Liver (tissue), 9 donors: ENCODE data around the gene PLXNA3. TPM values are rescaled to one million over a fixed set of nuclear protein-coding genes. Genes with fewer than 3 reads are reported as not detected.

Experiments
- DNase-seq: peaks from one replicate; pipeline ENCODE4 v3.0.0-alpha.2; 2017; ENCODE audit warnings: low spot score
- H3K27ac ChIP-seq, 2 donors: one replicate each; pipeline ENCODE4 v1.7.0; 2013; ENCODE audit warnings: inconsistent platforms in 2 of 2, low read length in 2 of 2, control low read depth in 1 of 2, low read depth in 1 of 2, mild to moderate bottlenecking in 1 of 2
- H3K27me3 ChIP-seq, 4 donors: one replicate each; pipeline versions ENCODE4 v1.6.1 to v1.7.0; 2013; ENCODE audit warnings: low read length in 3 of 4, inconsistent platforms in 1 of 4, mild to moderate bottlenecking in 1 of 4, moderate library complexity in 1 of 4; ENCODE audit not compliant: control insufficient read depth in 4 of 4, insufficient read depth in 4 of 4
- H3K36me3 ChIP-seq, 4 donors: one replicate each; pipeline versions ENCODE4 v1.6.1 to v1.7.0; 2013; ENCODE audit warnings: low read length in 3 of 4, mild to moderate bottlenecking in 3 of 4, low read depth in 1 of 4, moderate library complexity in 1 of 4; ENCODE audit not compliant: control insufficient read depth in 4 of 4, insufficient read depth in 3 of 4
- H3K4me1 ChIP-seq, 4 donors: one replicate each; pipeline versions ENCODE4 v1.6.1 to v1.7.0; 2013; ENCODE audit warnings: low read length in 3 of 4, mild to moderate bottlenecking in 3 of 4, moderate library complexity in 1 of 4; ENCODE audit not compliant: control insufficient read depth in 4 of 4, insufficient read depth in 4 of 4
- H3K4me3 ChIP-seq, 3 donors: one replicate each; pipeline versions ENCODE4 v1.6.1 to v1.7.0; 2013; ENCODE audit warnings: low read length in 3 of 3, control low read depth in 1 of 3, low read depth in 1 of 3, mild to moderate bottlenecking in 1 of 3
- H3K9ac ChIP-seq, 2 donors: one replicate each; pipeline ENCODE4 v1.7.0; 2013; ENCODE audit warnings: low read length in 2 of 2, mild to moderate bottlenecking in 2 of 2, moderate library complexity in 2 of 2, control low read depth in 1 of 2, low read depth in 1 of 2
- H3K9me3 ChIP-seq, 4 donors: one replicate each; pipeline versions ENCODE4 v1.6.1 to v1.7.0; 2013; ENCODE audit warnings: low read length in 3 of 4; ENCODE audit not compliant: control insufficient read depth in 4 of 4
- CTCF ChIP-seq: fragments of 150-350 bp; IDR thresholded peaks from 2 replicates; pipeline ENCODE4 v1.5.1; 2017; ENCODE audit warnings: improper control_type of control experiment, low read depth, low read length; ENCODE audit not compliant: missing input control
- EGR1 ChIP-seq, 2 donors: IDR thresholded peaks; 2 replicates each; pipeline ENCODE4 v1.6.1; 2016 to 2018; ENCODE audit warnings: antibody characterized with exemption in 2 of 2, low read depth in 2 of 2
- FOXA1 ChIP-seq: IDR thresholded peaks from 2 replicates; pipeline ENCODE4 v1.6.1; 2016; ENCODE audit warnings: antibody characterized with exemption
- FOXA2 ChIP-seq: IDR thresholded peaks from 2 replicates; pipeline ENCODE4 v1.6.1; 2016; ENCODE audit warnings: antibody characterized with exemption
- GABPA ChIP-seq, 2 donors: IDR thresholded peaks in 1 of 2; conservative IDR thresholded peaks in 1 of 2; 2 replicates each; pipeline ENCODE4 v1.6.1; 2016; ENCODE audit warnings: antibody characterized with exemption in 2 of 2, mild to moderate bottlenecking in 1 of 2, moderate library complexity in 1 of 2
- HNF4A ChIP-seq, 2 donors: conservative IDR thresholded peaks; 2 replicates each; pipeline ENCODE4 v1.6.1; 2016; ENCODE audit warnings: antibody characterized with exemption in 2 of 2, mild to moderate bottlenecking in 2 of 2
- HNF4G ChIP-seq: IDR thresholded peaks from 2 replicates; pipeline ENCODE4 v1.6.1; 2016; ENCODE audit warnings: antibody characterized with exemption
- JUND ChIP-seq, 2 donors: IDR thresholded peaks; 2 replicates each; pipeline ENCODE4 v1.6.1; 2016; ENCODE audit warnings: antibody characterized with exemption in 2 of 2
- MAX ChIP-seq: IDR thresholded peaks from 2 replicates; pipeline ENCODE4 v1.6.1; 2016; ENCODE audit warnings: antibody characterized with exemption
- NR2F2 ChIP-seq: IDR thresholded peaks from 2 replicates; pipeline ENCODE4 v1.6.1; 2016; ENCODE audit warnings: antibody characterized with exemption
- RAD21 ChIP-seq, 2 donors: IDR thresholded peaks; 2 replicates each; pipeline ENCODE4 v1.6.1; 2016; ENCODE audit warnings: antibody characterized with exemption in 2 of 2, mild to moderate bottlenecking in 2 of 2
- RXRA ChIP-seq, 2 donors: IDR thresholded peaks; 2 replicates each; pipeline ENCODE4 v1.6.1; 2017 to 2018; ENCODE audit warnings: antibody characterized with exemption in 2 of 2, mild to moderate bottlenecking in 1 of 2
- SP1 ChIP-seq: IDR thresholded peaks from 2 replicates; pipeline ENCODE4 v1.6.1; 2018; ENCODE audit warnings: antibody characterized with exemption, mild to moderate bottlenecking
- TAF1 ChIP-seq: conservative IDR thresholded peaks from 2 replicates; pipeline ENCODE4 v1.6.1; 2016; ENCODE audit warnings: antibody characterized with exemption, mild to moderate bottlenecking
- YY1 ChIP-seq: IDR thresholded peaks from 2 replicates; pipeline ENCODE4 v1.6.1; 2016; ENCODE audit warnings: antibody characterized with exemption, mild to moderate bottlenecking
- ZBTB33 ChIP-seq: IDR thresholded peaks from 2 replicates; pipeline ENCODE4 v1.6.1; 2016; ENCODE audit warnings: antibody characterized with exemption
- WGBS: extraction: QIAGEN DNeasy Blood & Tissue Kit; methylation state at CpG from one replicate; pipeline ENCODE4 v1.1.7; 2013; 5-methylcytosine and 5-hydroxymethylcytosine counted together
- polyA plus RNA-seq, 2 donors: library from polyadenylated mRNA; stranded (reverse) in 1 of 2; unstranded in 1 of 2; fragments of 200-250 nt in 1 of 2; fragments of >200 nt in 1 of 2; fragmentation: Nextera tagmentation in 1 of 2; extraction: Ambion mirVana in 1 of 2; gene quantifications; one replicate each; pipeline versions ENCODE4 v1.2.1 to v1.2.3, GENCODE V29; 2013 to 2015
- total RNA-seq, 2 donors: library from RNA; depleted of rRNA; stranded (reverse); fragments of >200 nt; gene quantifications; one replicate each; pipeline ENCODE4 v1.2.3, GENCODE V29; 2014
- TF ChIP-seq, protein P1 (sequence below): IDR thresholded peaks from 2 replicates; pipeline ENCODE4 v1.6.1; 2016; ENCODE audit warnings: antibody characterized with exemption
- TF ChIP-seq, protein P2 (sequence below): IDR thresholded peaks from 2 replicates; pipeline ENCODE4 v1.6.1; 2016; ENCODE audit warnings: antibody characterized with exemption, mild to moderate bottlenecking
- donor health status: healthy.
- donor health status: healthy.
- donor health status: healthy.
- donor health status: healthy.
- donor health status: healthy.

The PLXNA3 gene
- total and polyA plus RNA-seq, 4 donors: 1.1 to 1.7 (median 1.5) TPM

- Histone ChIP-seq H3K9ac (no peak overlapping the region), H3K9me3 (peaks cover 0 to 3% (median 0%) of the 10 kb centered on the region in 4 donors), H3K4me3 (no peak overlapping the region), H3K36me3 (peaks cover 4 to 25% (median 5%) of the 10 kb centered on the region in 4 donors), H3K27ac (no peak overlapping the region), H3K4me1 (no peaks in the 10 kb centered on the region), H3K27me3 (no peaks in the 10 kb centered on the region)
- TF ChIP-seq RAD21 (IDR thresholded peaks at IDR 0.05) (no peak), MAX (no peak)
- DNase-seq: no peak
- WGBS: 97% methylated on average over 37 of the region's 37 CpGs
These were observed 48.6 kb downstream of the PLXNA3 start for GRCh38 chrX:154506483-154507332.

DNA sequence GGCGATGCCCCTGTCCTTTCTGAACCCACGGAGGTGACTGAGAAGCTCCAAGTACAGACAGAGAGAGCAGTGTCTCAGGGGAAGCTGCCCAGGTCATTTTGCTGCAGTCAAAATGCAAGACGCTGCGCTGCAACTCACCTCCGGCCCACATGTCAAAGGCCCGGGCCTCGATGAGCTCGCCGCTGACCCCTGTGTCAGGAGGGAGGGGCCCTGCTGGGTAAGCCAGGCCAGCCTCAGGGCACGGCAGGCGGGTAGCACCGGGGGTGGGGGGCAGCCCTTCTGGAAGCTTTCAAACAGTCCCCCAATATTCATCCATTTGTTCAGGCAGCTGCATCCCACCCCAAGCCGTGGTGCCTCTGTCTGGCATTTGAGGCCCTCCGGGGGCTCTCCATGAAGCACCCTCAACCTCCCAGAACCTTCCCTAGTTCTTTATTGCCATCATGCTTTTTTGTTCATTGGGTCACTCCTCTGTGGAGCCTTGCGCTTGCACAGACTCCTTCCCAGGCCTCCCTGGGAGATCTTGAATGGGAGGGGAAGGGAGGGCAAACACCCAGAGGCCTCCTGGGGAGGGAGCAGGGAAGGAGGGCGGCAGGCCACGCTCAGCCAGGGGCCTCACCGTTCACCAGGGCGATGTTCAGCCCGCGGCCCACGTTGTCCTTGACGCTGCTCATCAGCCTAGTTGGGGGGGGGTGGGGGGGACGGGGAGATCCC, 49.7 kb downstream of the PLXNA3 start:
- H3K4me3 ChIP-seq: no peak overlapping the region
- no peak overlapping the region for H3K9ac ChIP-seq
- H3K9me3 ChIP-seq: peaks cover 0 to 3% (median 0%) of the 10 kb centered on the region in 4 donors
- peaks cover 0 to 4% (median 1%) of the 10 kb centered on the region in 4 donors for H3K4me1 ChIP-seq
- H3K36me3 ChIP-seq: peaks cover 4 to 26% (median 5%) of the 10 kb centered on the region in 4 donors
- WGBS: 92% methylated on average over 24 of the region's 24 CpGs
- no peak overlapping the region for H3K27ac ChIP-seq
- TF ChIP-seq SP1: no peak
- no peak for TF ChIP-seq HNF4A (conservative IDR thresholded peaks at IDR 0.05)
- no peak for TF ChIP-seq ZBTB33
- TF ChIP-seq EGR1 (IDR thresholded peaks at IDR 0.05; ENCODE audit: low read depth in 2 of 2): no peak
- TF ChIP-seq NR2F2: no peak
- TF ChIP-seq CTCF: no peak
- no peak for TF ChIP-seq MAX
- TF ChIP-seq GABPA (IDR thresholded peaks at IDR 0.05 in 1 of 2, conservative IDR thresholded peaks at IDR 0.05 in 1 of 2): no peak
- no peak for TF ChIP-seq FOXA2
- TF ChIP-seq, protein P1, sequence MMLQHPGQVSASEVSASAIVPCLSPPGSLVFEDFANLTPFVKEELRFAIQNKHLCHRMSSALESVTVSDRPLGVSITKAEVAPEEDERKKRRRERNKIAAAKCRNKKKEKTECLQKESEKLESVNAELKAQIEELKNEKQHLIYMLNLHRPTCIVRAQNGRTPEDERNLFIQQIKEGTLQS: no peak
- TF ChIP-seq JUND (IDR thresholded peaks at IDR 0.05): no peak
- TF ChIP-seq HNF4G: no peak
- TF ChIP-seq TAF1: no peak
- TF ChIP-seq FOXA1: no peak
- TF ChIP-seq RXRA (IDR thresholded peaks at IDR 0.05): no peak
- TF ChIP-seq, protein P2, sequence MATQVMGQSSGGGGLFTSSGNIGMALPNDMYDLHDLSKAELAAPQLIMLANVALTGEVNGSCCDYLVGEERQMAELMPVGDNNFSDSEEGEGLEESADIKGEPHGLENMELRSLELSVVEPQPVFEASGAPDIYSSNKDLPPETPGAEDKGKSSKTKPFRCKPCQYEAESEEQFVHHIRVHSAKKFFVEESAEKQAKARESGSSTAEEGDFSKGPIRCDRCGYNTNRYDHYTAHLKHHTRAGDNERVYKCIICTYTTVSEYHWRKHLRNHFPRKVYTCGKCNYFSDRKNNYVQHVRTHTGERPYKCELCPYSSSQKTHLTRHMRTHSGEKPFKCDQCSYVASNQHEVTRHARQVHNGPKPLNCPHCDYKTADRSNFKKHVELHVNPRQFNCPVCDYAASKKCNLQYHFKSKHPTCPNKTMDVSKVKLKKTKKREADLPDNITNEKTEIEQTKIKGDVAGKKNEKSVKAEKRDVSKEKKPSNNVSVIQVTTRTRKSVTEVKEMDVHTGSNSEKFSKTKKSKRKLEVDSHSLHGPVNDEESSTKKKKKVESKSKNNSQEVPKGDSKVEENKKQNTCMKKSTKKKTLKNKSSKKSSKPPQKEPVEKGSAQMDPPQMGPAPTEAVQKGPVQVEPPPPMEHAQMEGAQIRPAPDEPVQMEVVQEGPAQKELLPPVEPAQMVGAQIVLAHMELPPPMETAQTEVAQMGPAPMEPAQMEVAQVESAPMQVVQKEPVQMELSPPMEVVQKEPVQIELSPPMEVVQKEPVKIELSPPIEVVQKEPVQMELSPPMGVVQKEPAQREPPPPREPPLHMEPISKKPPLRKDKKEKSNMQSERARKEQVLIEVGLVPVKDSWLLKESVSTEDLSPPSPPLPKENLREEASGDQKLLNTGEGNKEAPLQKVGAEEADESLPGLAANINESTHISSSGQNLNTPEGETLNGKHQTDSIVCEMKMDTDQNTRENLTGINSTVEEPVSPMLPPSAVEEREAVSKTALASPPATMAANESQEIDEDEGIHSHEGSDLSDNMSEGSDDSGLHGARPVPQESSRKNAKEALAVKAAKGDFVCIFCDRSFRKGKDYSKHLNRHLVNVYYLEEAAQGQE: no peak
- no peak for TF ChIP-seq YY1
- no peak for DNase-seq
- H3K27me3 ChIP-seq: no peaks in the 10 kb centered on the region
